Left renal pelvis (tissue), 4 donors: ENCODE results near the gene UBR4. TPM values are rescaled to one million over a fixed set of nuclear protein-coding genes. Genes with fewer than 3 reads are reported as not detected.

Source experiments
- DNase-seq, 4 donors: peaks; one replicate each; pipeline ENCODE4 v3.0.0-alpha.2; 2013; ENCODE audit warnings: low read depth in 4 of 4, low spot score in 3 of 4
- polyA plus RNA-seq, 4 donors: library from polyadenylated mRNA; unstranded; fragments of 120-200 nt; gene quantifications; one replicate each; pipeline ENCODE4 v1.2.1, GENCODE V29; 2013; ENCODE audit not compliant: insufficient read length in 4 of 4

The UBR4 gene
- polyA plus RNA-seq, 4 donors: 76.8 to 146 (median 119) TPM

GRCh38 chr1:19101244-19101643 lies 108.8 kb downstream of the UBR4 start:
- no peak for DNase-seq

GRCh38 chr1:19100028-19100427 lies 110.0 kb downstream of the UBR4 start:
- DNase-seq: no peak

GRCh38 chr1:19096990-19097389 lies 113.1 kb downstream of the UBR4 start:
- no peak for DNase-seq

GRCh38 chr1:19096036-19096833 lies 113.8 kb downstream of the UBR4 start:
- DNase-seq: no peak

GRCh38 chr1:19091196-19091953 lies 118.7 kb downstream of the UBR4 start:
- DNase-seq: no peak

GRCh38 chr1:19089524-19089923 lies 120.5 kb downstream of the UBR4 start:
- DNase-seq: no peak

GRCh38 chr1:19088717-19089442 lies 121.2 kb downstream of the UBR4 start:
- DNase-seq: no peak

- no peak for DNase-seq
Measured at GRCh38 chr1:19087737-19088594, 122.1 kb downstream of the UBR4 start.

GRCh38 chr1:19087017-19087736 lies 122.9 kb downstream of the UBR4 start:
- no peak for DNase-seq

GRCh38 chr1:19086176-19086875 lies 123.7 kb downstream of the UBR4 start:
- no peak for DNase-seq

- no peak for DNase-seq
Measured at GRCh38 chr1:19084206-19084738, 125.8 kb downstream of the UBR4 start.

- DNase-seq: no peak
Measured at GRCh38 chr1:19083081-19083480, 127.0 kb downstream of the UBR4 start.

GRCh38 chr1:19081218-19081893 lies 128.7 kb downstream of the UBR4 start:
- DNase-seq: no peak

- DNase-seq: no peak
Measured at GRCh38 chr1:19080721-19081120, 129.3 kb downstream of the UBR4 start.

- DNase-seq: peak; percentile 36 to 58 (median 48)
Measured at GRCh38 chr1:19079541-19080472, 130.3 kb downstream of the UBR4 start.

- DNase-seq: no peak
Measured at GRCh38 chr1:19078536-19078935, 131.5 kb downstream of the UBR4 start.
